Fibroblast of skin of abdomen (primary cell): Measurements from ENCODE around the gene LRRC59. TPM values are rescaled to one million over a fixed set of nuclear protein-coding genes. Genes with fewer than 3 reads are reported as not detected.
A peak's percentile ranks its signal among the peaks of the same experiment; 100 is the strongest.
"Not testable (repeated sequence)": the region's sequence is repeated elsewhere in the genome, so short reads cannot be mapped to it uniquely, and the experiment has no call there.

Experiments
- DNase-seq: peaks from one replicate; pipeline ENCODE4 v3.0.0-alpha.2; 2013
- polyA plus RNA-seq, 2 experiments: library from polyadenylated mRNA; unstranded; fragments of 120-200 nt; gene quantifications; one replicate each; pipeline ENCODE4 v1.2.1, GENCODE V29; 2013; ENCODE audit not compliant: insufficient read length in 2 of 2

The LRRC59 gene
- 164 TPM for polyA plus RNA-seq (2013, experiment 1 of 2; ENCODE audit: insufficient read length)
- polyA plus RNA-seq (2013, experiment 2 of 2; ENCODE audit: insufficient read length): 161 TPM

DNA sequence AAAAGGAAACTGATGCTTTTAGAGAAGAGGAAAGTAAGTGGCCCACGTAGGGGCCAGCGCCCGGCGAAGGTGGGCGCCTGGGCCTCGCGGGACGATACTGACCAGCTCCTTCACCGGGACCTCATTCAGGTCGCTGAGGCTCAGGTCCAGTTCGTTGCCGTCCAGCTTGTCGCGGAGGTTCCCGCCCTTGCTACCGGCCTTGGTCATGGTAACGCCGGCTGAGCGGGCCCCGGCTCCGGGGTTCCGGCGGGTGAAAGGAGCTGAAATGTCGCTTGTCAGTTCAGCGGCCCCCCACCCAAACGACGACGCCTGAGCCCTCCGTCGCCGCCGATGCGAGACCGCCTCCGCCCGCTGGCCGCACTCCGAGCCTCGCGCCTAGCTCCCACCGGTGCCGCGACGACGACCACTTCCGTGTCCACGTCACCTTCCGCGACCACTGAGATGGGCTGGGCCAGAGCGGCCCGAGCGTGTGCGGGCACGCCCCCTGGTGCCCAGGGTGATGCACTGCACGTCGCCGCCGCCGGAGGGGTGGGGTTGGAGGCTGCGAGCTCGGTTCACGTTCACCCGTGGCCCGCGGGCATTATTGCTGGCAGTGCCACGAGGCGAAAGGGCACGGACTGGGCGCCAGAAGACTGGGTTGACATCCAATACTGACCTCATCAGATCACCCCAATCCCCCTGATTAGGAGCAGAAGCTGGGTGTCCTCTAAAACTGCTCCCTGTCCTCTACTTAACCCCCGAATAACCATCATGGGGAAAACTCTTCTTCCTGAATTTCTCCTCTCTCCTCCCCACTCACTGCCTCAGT, at the start of gene LRRC59:
TSS of gene LRRC59 (minus strand) at position 413 of the 808 bp plus-strand sequence. CDS start at position 207, 206 bp downstream.
- DNase-seq: peak; percentile 84

DNA sequence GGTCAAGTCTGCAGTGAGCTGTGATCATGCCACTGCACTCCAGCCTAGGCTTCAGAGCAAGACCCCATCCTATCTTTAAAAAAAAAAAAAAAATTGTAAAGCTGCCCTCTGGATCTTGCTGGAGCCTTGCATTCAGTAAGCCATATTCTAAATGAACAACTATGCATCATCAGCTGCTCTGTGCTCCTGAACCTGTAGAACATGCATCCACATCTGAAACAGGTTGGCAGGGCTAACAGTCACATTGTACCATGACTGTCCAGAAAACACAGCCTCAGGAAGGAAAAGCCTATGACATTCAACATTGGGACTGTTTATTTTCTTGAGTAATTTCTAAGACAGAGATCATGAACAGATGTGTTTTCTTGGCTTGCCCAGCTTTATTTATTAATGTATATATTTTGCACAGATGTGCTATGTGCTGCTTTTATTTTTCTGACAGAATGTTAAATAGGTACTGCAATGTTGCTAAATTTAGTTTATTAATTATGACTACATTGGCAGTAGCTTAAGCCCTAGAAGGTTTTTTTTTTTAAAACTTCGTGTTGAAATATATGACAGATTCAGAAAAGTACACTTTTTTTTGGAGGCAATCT, 48.5 kb upstream of the LRRC59 start:
- no peak for DNase-seq

DNA sequence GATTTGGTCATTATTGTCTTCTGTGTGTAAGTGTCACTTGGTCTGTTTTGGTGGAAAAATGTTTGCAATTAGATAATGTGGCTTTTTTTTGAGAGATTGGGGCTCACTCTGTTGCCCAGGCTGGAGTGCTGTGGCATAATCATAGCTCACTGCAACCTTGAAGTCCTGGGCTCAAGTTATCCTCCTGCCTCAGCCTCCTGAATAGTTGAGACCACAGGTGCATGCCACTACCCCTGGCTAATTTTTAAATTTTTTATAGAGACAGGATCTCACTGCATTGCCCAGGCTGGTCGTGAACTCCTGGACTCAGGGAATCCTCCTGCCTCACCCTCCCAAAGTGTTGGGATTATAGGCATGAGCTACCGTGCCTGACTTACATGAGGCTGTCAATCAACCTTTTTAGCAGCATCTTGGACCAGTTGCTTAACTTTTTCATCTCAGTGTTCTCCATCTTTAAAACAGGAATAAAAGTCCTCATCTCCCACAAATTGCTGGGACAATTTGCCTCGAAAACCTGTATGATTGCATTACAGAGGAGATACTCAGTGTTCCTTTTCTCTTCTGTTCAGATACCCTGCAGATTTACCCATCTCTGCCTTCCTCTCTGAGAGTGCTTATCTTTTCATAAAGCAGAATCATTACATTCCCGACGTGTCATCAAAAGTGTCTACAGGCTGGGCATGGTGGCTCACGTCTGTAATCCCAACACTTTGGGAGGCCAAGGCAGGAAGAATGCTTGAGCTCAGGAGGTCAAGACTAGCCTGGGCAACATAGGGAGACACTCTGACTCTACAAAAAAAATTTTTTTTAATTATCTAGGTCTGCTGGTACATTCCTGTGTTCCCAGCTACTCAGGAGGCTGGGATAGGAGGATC, 47.8 kb upstream of the LRRC59 start:
- no peak for DNase-seq

DNA sequence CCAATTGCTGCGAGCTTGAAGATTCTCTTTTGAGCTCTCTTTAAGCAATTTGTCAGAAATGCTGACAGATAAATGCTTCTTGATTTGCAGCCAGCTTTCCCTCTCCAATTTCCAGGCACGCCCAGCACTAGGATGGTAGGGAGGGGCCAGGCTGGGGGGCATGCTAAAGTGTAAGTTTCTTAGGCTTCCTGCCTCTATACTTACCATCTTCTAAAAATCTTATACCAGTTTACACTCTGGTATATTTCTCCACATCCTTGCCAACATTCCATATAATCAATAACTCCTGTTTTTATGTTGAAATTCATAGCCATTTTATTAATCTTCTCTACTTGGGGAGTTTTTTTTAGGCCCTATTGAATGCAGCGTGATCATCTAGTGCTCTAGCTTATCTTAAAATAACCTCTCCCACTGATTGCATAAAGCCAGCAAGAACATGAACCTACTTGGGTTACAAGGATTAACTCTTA, 46.2 kb upstream of the LRRC59 start:
- peak; percentile 22 for DNase-seq

DNA sequence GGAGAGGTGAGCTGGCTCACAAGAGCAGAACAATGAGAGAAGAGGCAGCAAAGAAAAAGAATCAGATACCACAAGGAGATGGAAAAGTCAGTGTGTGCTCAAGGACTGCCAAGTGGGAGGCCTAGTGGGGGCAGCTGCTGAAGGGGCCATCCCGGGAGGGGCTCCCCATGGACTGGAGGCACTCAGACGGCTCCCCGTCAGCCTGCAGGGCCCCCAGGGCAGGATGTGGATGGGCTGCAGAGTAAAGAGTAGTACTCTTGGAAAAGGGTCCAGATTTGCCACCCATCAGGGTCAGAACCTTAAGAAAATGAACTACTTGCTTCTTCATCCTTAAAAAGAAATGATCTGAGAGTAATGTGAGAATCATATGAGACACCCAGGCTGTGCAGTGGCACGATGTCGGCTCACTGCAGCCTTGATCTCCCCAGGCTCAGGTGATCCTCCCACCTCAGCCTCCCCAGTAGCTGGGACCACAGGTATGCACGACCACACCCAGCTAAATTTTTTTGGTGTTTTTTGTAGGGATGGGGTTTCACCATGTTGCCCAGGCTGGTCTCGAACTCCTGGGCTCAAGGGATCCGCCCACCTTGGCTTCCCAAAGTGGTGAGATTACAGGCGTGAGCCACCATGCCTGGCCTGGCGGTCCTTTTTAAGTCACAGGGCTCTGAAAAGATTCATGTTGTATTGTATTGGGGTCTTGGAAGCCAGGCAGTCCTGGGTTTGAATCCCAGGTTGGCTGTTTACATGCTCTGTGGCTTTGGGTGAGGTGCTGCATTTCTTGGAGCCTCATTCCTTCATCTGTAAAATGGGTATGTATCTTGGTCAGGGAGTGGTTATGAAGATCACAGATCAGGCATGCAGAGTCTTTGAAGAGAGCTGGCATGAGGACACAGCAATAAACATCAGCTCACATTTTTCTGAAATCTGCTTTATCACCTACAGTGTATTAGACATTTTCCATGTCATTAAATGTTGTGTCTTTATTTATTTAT, 43.8 kb upstream of the LRRC59 start:
- DNase-seq: no peak

DNA sequence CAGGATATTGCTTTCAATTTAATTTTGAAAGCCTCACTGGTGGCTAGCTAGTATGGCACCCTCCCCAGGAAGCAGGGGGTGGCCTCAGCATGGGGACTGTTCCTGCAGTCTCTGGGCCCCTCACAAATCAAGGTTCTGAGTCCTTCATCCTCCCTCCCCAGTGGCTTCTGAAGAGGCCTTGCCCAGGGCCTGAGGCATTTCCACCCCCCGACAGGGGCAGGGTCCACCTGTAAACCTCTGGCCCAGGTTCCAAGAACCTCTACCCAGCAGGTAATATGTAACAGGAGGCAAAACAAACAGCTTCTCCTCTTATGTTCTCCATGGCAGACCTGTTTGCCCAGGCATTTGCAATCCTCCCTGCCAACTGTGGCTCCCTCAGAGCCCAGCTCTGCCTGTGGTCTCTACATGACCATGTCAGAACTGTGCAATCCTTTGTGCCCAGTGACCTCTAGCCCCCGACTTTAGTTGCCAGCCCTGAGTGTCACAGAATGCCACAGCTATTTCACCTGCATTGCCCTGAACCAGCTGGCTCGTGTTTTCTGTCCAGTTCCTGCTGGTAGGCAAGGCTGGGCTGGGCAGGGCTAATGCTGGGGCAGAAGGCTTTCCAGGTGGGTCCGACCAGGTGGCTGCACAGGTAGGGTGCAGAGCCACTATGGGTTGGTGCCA, 43.0 kb upstream of the LRRC59 start:
- DNase-seq: no peak

DNA sequence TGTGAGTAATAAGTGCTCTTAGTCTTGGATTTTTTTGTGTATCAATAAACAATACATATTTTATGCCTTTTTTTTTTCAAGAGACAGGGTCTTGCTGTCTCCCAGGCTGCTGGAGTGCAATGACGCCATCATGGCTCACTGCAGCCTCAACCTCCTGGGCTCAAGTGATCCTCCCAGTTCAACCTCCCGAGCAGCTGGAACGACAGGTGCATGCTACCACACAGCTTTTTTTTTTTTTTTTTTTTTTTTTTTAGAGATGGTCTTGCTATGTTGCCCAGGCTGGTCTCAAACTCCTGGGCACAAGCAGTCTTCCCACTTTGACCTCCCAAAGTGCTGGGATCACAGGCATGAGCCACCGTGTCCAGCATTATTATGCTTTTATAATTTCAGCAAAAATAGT, 41.7 kb upstream of the LRRC59 start:
- DNase-seq: no peak

DNA sequence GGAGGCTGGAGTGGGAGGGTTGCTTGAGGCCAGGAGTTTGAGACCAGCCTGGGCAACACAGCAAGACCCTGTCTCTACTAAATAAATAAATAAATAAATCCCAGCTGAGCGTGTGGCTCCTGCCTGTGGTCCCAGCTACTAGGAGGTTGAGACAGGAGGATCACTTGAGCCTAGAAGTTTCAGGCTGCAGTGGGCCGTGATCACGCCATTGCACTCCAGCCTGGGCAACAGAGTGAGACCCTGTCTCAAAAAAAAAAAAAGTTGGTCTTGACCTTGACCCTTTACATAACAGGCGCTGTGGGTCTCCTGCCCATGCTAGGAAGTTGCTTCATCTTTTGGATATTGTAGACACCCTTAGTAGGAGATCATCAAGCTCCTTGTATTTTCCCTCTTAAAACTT, 40.1 kb upstream of the LRRC59 start:
- no peak for DNase-seq

DNA sequence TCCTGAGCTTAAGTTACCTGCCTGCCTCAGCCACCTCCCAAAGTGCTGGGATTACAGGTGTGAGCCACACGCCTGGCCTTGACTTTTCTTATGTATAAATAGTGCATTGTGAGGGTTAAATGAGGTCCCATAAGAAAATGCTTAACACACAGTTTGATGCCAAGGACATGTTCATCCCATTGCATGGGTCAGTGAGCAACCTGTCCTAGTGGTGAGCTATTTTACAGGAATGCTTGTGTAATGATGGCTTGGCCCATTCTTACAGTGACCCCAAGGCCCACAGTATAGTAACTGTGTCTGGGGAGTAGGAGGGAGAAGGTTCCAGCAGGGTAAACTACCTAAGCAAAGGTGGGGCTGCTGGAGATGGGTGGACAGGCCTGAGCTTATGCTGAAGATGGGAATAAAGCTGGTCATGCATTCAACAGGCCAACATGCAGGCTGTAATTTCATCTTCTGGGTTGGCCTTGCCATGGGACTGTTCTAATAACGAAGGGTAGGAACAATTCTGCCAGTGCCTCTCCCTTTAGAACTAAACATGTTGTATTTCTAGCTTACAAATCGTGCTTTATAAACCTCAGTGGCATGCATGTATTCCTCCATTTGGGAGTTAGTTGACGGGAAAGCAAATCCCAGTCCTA, 34.9 kb upstream of the LRRC59 start:
- no peak for DNase-seq

DNA sequence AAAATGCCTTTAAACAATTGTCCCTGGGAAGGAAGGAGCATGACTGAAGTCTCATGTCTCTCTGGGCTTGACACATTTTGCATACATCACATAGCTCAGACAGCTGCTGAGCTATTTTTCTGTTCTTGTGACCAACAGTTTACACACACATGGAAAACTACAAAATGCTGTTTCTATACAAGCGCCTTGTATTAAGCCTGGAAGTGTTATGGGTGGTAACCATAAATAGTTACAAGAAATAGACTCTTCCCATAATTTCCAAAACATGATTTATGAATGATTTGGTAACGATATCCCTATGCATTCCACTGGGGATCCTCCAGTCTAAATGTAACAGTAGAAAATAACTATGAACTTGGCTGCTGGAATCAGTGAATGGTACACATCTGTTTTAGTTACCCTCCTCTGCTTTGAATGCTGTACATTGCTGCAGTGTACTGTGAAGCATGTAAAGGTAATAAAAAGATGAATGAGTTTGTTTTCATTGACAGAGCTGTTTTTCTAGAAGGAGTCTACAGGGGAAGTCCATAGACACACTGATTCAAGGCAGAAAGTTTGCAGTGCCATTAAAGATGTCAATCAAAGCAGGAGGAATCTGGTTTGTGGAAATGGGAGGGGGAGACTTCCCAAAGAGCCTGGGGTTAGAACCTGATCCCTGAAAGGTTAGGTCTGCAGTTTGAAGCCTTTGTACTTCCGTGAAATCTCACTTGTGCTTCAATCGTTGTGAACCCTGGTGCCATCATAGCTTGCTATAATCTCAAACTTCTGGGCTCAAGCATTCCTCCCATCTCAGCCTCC, 33.7 kb upstream of the LRRC59 start:
- DNase-seq: no peak

DNA sequence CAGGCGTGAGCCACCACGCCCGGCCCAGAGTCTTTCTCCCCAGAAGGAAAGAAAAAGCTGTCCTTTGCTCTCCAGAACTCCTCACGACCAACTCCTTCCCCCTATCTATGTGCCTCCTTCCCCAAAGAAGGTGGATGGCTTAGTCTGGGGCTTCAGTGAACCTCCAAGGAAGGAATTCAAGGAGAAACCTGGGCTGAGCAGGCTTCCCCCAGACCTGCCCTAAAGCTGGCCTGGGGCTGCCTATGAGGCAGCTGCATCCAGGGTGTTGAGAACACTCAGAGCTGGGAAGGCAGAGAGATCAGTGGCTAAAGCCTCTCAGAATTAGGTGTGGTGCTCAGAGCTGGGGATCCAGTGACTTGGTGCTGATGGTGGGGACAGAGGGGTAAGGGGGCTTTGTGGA, 32.5 kb upstream of the LRRC59 start:
- no peak for DNase-seq

DNA sequence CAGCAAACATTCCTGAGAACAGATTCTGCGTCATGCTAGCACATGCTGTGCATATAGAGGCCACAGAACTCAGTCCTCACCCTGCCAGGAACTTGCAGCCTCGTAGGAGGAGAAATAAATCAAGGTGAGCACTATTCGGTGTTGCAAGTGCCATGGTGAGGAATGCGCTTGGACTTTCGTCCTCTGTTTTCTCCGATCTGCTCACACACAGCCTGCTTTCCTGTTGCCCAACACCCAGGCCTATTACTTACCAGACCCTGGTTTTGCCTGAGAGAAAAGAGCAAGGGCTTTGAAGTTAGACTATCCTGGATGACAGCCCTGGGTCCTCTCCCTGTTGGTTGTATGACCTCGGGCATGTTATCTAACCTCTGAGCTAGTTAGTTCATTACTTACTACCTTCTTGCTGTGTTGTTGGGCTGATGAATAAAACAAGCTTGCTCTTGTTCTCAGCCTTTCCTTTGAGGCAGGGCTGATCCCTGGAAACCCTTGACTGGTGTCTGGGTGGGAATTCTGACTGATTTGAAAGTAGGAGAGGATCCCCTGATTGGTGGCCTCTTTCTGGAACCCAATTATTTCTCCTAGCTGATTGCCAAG, 31.6 kb upstream of the LRRC59 start:
- no peak for DNase-seq

DNA sequence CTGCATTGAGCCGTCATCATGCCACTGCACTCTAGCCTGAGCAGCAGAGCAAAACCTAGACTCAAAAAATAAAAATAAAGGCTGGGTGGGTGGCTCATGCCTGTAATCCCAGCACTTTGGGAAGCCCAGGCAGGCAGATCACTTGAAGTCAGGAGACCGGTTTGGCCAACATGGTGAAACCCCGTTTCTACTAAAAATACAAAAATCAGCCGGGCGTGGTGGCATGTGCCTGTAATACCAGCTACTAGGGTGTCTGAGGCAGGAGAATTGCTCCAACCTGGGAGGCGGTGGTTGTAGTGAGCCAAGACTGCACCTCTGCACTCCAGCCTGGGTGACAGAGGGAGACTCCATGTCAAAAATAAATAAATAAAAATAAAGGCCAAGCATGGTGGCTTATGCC, 30.8 kb upstream of the LRRC59 start:
- not testable (repeated sequence) for DNase-seq

DNA sequence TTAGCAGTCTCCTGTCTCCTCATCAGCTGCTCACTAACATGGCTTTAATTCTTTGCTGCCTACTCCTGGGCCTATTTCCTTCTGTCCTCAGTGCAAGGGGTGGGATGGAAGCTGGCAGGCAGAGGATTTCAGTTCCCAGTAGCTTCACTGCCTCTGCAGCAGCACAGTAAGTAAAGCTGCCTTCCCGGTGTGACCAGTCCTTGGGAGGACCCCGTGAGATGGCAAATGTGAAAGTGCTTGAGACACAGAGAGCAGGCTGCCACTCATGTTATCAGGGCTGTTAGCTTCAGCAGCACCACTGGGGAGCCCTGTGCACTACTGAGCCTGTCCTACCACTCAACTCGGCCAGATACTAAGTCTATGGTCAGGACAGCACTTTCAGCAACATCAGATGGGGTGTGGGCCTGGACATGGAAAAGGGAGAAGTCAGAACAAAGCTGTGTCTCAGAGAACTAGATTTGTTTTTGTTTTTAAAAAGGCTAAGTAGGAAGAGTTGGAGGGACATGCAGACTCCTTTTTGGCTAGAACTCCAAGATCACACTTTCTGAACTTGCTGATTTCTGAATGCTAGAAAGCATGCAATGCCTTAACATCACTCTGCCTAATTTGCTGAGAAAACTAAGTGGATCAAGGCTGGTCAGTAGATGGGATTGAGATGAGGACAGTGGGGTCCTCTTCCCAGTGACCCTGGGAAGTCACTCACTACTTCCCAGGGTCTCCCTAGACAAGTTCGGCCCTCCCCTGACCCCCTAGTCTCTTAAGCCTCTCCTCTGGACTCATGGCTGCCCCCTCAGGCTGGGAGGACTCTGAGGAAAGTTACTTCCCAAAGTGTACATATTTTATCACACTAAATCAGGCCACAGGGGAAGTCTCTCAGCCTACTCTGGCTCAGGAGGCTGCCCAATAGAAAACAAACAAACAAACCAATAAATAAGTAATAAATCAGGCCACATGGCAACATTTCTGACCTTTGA, 29.8 kb upstream of the LRRC59 start:
- no peak for DNase-seq

DNA sequence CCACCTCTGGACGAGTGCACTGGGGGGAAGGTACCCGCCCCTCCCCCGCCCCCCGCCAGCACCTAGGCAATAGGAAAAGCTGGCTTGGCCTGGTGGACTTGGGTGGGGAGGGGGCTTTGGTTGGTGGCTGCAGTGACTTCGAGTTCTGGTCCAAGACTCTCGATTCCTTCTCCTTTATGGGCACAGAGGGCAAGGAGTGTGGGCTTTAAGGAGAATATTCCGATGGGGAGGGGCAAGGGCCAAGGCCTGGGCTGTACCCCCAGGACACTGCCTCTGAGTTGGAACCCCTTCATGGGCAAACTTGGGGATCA, 29.1 kb upstream of the LRRC59 start:
- no peak for DNase-seq

DNA sequence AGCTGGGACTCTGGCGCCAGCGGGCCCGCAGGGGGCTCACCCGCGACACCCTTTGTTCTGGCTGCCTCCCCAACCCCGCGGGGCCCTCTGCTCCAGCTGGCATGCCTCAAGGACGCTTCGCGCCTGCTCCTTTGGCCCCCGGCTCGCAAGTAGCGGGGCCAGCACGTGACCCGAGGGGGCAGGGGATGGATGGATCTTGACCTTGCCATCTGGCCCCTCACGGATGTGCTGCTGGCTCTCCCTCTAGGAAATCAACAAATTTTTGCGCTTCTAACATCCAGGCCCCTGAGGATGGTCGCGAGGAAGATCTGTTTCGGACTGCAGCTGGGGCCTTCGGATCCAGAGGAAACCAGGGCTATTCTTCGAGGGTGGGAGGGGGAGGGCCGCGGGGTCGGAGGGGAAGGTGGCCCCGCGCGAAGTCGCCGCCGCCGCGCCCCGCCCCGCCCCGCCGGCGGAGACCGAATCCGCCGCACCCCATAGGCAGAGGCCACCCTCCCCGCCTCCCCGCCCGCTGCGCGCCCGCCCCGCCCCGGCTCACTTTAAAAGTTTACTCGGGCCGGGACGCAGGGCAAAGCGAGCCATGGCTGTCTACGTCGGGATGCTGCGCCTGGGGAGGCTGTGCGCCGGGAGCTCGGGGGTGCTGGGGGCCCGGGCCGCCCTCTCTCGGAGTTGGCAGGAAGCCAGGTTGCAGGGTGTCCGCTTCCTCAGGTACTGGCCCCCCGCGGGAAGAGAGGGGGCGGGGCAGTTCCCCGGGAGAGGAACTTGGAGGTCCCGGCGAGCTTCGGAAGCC, 28.6 kb upstream of the LRRC59 start, which contains the start of gene ACSF2:
TSS of gene ACSF2 (plus strand) at position 537 of the 790 bp plus-strand sequence. CDS start at position 581, 44 bp downstream.
- peak; percentile 62 for DNase-seq

DNA sequence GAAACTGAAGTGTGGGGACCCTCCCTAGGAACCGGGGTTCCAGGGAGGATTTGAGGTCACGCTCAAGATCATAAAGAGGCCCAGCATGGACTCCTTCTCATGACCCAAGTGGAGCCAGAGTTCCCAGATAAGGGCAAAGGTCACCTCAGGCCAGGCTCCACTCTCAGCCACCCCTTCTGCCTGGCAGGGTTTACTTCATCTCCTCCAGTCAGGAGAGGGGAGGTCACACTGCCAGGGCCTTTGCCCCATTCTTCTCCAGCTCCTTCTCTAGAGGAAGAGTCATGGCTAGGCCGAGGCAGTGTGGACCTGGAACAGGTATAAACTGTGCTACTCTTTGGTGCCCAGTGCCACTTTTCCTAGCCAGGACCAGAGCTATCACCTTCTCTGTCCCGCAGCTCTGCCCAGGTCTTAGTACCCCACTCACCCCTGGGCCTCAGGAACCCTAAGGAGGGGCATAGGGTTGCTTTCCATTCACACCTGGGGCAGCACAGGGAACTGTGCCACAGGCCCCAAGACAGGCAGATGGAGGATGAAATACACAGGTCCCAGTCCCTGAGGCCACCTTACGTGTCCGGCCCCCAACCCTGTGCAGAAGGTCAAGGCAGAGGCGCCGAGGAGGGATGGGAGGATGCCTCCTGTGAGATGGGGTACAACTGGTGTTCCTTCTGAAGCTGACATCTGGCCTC, 27.8 kb upstream of the LRRC59 start:
- no peak for DNase-seq
